GM12865 (cell line): Measurements from ENCODE around the gene SPOCK1.

Source experiments
- DNase-seq: peaks from one replicate; pipeline ENCODE4 v3.0.0; 2010; ENCODE audit warnings: low read depth
- H3K4me3 ChIP-seq: 2 replicates; pipeline ENCODE4 v1.5.1; 2011; ENCODE audit warnings: mild to moderate bottlenecking, low read depth, low read length, control low read depth
- CTCF ChIP-seq: IDR thresholded peaks from 2 replicates; pipeline ENCODE4 v1.5.1; 2011; ENCODE audit warnings: low read length, control low read depth, low read depth, inconsistent platforms; ENCODE audit not compliant: insufficient read depth; ENCODE audit errors: missing control alignments

Gene SPOCK1

GRCh38 chr5:137308311-137308710 lies 190.8 kb downstream of the SPOCK1 start:
- no peak overlapping the region for H3K4me3 ChIP-seq
- no peak for DNase-seq
- no peak for TF ChIP-seq CTCF

- TF ChIP-seq CTCF, result no peak
- DNase-seq, result no peak
- H3K4me3 ChIP-seq, result no peak overlapping the region
These were observed 192.2 kb downstream of the SPOCK1 start for GRCh38 chr5:137306903-137307302.

- TF ChIP-seq CTCF, result no peak
- DNase-seq, result no peak
- H3K4me3 ChIP-seq, result no peak overlapping the region
These were observed 193.0 kb downstream of the SPOCK1 start for GRCh38 chr5:137305971-137306602.

GRCh38 chr5:137304226-137304874 lies 194.8 kb downstream of the SPOCK1 start:
- no peak for DNase-seq

GRCh38 chr5:137303509-137303908 lies 195.6 kb downstream of the SPOCK1 start:
- no peak for TF ChIP-seq CTCF
- H3K4me3 ChIP-seq, result no peak overlapping the region
- no peak for DNase-seq

More at GRCh38 chr5:137304226-137304874, 194.8 kb downstream of the SPOCK1 start:
- H3K4me3 ChIP-seq, result no peak overlapping the region
- no peak for TF ChIP-seq CTCF

- TF ChIP-seq CTCF, result no peak
- H3K4me3 ChIP-seq, result no peak overlapping the region
- no peak for DNase-seq
These were observed 198.5 kb downstream of the SPOCK1 start for GRCh38 chr5:137300411-137301240.
